ENCODE measurements around the gene CFL2. TPM values are rescaled to one million over a fixed set of nuclear protein-coding genes. Genes with fewer than 3 reads are reported as not detected.
A peak's percentile ranks its signal among the peaks of the same experiment; 100 is the strongest.

Gene CFL2
- total and polyA plus RNA-seq, 2 of the 13 experiments (the other 11 are each of a cell fraction or from before 2014, with no cell fraction given): 114 to 158 TPM

DNA sequence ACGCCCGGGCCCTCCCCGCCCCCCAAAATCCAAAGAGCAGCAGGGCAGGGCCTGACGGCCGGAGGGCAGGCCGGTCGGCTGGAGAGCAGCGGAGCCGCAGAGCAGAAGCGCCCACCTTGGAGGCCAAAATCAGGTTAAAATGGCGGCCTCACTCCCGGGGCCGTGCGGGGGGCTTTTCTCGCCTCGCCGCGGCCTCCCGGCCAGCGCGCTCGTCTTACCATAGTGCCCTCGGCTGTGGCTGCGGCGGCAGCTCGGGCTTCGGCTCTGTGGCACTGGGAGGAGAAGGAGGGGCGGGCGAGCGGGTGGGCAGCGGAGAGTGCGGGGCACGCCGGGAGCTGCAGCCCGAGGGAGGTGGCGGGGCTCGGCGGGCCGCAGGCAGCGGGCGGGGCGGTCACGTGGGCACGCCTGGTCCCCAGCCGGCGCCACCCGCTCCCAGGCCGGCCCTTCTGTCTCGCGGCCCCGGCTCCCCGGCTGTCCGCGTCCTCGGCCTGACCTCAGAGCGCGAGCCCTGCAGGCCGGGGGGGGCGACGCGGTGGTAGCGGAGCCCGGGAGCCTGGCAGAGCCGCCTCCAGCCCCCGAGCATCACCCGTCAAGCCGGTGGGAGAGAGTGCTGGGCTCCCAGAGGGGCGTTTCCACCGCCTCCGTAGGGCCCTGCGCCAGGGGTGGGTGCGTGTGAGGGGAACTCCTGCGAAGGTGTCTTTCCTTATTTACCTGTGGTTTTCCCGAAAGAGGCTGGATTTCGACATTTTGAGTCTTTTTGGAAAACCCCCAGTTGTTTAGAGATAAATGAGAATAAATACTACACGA is at the start of gene CFL2 (continued):
- TF ChIP-seq, protein P1, sequence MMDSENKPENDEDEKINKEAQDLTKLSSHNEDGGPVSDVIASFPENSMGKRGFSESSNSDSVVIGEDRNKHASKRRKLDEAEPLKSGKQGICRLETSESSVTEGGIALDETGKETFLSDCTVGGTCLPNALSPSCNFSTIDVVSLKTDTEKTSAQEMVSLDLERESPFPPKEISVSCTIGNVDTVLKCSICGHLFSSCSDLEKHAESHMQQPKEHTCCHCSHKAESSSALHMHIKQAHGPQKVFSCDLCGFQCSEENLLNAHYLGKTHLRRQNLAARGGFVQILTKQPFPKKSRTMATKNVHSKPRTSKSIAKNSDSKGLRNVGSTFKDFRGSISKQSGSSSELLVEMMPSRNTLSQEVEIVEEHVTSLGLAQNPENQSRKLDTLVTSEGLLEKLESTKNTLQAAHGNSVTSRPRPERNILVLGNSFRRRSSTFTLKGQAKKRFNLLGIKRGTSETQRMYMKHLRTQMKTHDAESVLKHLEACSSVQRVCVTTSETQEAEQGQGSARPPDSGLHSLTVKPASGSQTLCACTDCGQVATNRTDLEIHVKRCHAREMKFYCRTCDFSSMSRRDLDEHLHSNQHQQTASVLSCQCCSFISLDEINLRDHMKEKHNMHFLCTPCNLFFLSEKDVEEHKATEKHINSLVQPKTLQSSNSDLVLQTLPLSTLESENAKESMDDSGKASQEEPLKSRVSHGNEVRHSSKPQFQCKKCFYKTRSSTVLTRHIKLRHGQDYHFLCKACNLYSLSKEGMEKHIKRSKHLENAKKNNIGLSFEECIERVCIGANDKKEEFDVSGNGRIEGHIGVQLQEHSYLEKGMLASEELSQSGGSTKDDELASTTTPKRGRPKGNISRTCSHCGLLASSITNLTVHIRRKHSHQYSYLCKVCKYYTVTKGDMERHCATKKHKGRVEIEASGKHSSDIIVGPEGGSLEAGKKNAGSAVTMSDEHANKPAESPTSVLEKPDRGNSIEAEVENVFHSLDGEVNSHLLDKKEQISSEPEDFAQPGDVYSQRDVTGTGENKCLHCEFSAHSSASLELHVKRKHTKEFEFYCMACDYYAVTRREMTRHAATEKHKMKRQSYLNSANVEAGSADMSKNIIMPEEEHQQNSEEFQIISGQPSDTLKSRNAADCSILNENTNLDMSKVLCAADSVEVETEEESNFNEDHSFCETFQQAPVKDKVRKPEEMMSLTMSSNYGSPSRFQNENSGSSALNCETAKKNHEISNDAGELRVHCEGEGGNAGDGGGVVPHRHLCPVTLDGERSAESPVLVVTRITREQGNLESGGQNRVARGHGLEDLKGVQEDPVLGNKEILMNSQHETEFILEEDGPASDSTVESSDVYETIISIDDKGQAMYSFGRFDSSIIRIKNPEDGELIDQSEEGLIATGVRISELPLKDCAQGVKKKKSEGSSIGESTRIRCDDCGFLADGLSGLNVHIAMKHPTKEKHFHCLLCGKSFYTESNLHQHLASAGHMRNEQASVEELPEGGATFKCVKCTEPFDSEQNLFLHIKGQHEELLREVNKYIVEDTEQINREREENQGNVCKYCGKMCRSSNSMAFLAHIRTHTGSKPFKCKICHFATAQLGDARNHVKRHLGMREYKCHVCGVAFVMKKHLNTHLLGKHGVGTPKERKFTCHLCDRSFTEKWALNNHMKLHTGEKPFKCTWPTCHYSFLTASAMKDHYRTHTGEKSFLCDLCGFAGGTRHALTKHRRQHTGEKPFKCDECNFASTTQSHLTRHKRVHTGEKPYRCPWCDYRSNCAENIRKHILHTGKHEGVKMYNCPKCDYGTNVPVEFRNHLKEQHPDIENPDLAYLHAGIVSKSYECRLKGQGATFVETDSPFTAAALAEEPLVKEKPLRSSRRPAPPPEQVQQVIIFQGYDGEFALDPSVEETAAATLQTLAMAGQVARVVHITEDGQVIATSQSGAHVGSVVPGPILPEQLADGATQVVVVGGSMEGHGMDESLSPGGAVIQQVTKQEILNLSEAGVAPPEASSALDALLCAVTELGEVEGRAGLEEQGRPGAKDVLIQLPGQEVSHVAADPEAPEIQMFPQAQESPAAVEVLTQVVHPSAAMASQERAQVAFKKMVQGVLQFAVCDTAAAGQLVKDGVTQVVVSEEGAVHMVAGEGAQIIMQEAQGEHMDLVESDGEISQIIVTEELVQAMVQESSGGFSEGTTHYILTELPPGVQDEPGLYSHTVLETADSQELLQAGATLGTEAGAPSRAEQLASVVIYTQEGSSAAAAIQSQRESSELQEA (CRISPR knock-in tag; IDR thresholded peaks at IDR 0.05; ENCODE audit: not compliant biosample characterization): peak; percentile 44
- TF ChIP-seq NFE2L1 (CRISPR knock-in tag; IDR thresholded peaks at IDR 0.05; ENCODE audit: borderline replicate concordance) (no peak; the same call in 1 of the 2 replicates), SRSF4 (IDR thresholded peaks at IDR 0.05; ENCODE audit: low read depth, low read length, poor library complexity, severe bottlenecking) (peak; percentile 57), DNMT1 (CRISPR knock-in tag; IDR thresholded peaks at IDR 0.05) (peak; percentile 95), ZNF749 (CRISPR knock-in tag; IDR thresholded peaks at IDR 0.05; ENCODE audit: borderline replicate concordance) (peak; percentile 93; the same call in 1 of the 2 replicates), TEAD3 (CRISPR knock-in tag; optimal IDR thresholded peaks at IDR 0.05; ENCODE audit: borderline replicate concordance) (peak; percentile 23), JUN (CRISPR knock-in tag; IDR thresholded peaks at IDR 0.05) (peak; percentile 44), TEAD2 (CRISPR knock-in tag; IDR thresholded peaks at IDR 0.05) (peak; percentile 65; the same call in 1 of the 2 replicates), SOX6 (IDR thresholded peaks at IDR 0.05) (no peak), SOX6 (CRISPR knock-in tag; IDR thresholded peaks at IDR 0.05) (peak; percentile 65), ZNF496 (CRISPR knock-in tag; IDR thresholded peaks at IDR 0.05; ENCODE audit: insufficient replicate concordance) (no peak), ZFP82 (CRISPR knock-in tag; IDR thresholded peaks at IDR 0.05; ENCODE audit: borderline replicate concordance) (peak; percentile 99), ZNF430 (CRISPR knock-in tag; IDR thresholded peaks at IDR 0.05) (peak; percentile 84), ZNF782 (CRISPR knock-in tag; IDR thresholded peaks at IDR 0.05; ENCODE audit: borderline replicate concordance) (0 out of 2 replicates have a peak, but pooled peaks have one; percentile 78), ZNF264 (CRISPR knock-in tag; IDR thresholded peaks at IDR 0.05) (peak; percentile 69; the same call in 1 of the 2 replicates), NFRKB (IDR thresholded peaks at IDR 0.05) (no peak; the same call in 1 of the 2 replicates)
- TF ChIP-seq, protein P2, sequence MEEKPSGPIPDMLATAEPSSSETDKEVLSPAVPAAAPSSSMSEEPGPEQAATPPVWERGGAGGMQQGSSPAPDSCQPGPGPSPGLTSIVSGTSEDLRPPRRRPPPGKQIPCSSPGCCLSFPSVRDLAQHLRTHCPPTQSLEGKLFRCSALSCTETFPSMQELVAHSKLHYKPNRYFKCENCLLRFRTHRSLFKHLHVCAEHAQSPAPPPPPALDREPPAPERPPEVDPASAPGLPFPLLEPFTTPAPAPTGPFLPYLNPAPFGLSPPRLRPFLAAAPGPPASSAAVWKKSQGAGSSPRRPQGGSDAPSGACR (CRISPR knock-in tag; IDR thresholded peaks at IDR 0.05): no peak; the same call in 1 of the 2 replicates
- TF ChIP-seq, protein P3, sequence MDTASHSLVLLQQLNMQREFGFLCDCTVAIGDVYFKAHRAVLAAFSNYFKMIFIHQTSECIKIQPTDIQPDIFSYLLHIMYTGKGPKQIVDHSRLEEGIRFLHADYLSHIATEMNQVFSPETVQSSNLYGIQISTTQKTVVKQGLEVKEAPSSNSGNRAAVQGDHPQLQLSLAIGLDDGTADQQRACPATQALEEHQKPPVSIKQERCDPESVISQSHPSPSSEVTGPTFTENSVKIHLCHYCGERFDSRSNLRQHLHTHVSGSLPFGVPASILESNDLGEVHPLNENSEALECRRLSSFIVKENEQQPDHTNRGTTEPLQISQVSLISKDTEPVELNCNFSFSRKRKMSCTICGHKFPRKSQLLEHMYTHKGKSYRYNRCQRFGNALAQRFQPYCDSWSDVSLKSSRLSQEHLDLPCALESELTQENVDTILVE (CRISPR knock-in tag; IDR thresholded peaks at IDR 0.05): peak; percentile 72

All from HepG2 (cell line).